NK-92 treated with Interleukin-12 subunit alpha and Interleukin-12 subunit beta, amount 100 ng/mL, for 24 hours (cell line): ENCODE data around the gene DUSP28.
"Not testable (repeated sequence)": the region's sequence is repeated elsewhere in the genome, so short reads cannot be mapped to it uniquely, and the experiment has no call there.

Experiments used
- DNase-seq: peaks from one replicate; lab custom pipeline; 2025; lab: John Stamatoyannopoulos, UW

The DUSP28 gene, protein sequence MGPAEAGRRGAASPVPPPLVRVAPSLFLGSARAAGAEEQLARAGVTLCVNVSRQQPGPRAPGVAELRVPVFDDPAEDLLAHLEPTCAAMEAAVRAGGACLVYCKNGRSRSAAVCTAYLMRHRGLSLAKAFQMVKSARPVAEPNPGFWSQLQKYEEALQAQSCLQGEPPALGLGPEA

DNA sequence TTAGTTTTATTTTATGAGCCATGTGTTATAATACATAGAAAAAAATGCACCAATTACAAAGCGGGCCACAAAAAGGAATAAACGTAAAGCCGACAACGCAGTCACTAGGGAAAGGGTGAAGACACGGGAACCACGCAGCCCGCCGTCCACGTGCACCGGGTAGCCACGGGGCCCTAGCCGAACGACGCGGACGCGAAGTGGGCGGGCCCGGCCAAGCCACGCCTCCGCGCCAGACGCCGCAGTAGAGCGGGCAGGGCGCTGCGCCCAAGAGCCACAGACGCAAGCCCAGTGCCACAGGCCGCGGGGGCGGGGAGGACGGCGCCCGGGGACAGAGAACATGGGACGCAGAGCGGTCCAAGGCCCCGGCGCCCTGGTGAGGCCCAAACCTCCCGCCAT lies at the start of gene DUSP28:
Gene DUSP28, plus strand, starts transcription at position 274 of the 396 bp plus-strand sequence. CDS start 328 bp downstream, outside the sequence.
- peak; percentile 86 for DNase-seq

DNA sequence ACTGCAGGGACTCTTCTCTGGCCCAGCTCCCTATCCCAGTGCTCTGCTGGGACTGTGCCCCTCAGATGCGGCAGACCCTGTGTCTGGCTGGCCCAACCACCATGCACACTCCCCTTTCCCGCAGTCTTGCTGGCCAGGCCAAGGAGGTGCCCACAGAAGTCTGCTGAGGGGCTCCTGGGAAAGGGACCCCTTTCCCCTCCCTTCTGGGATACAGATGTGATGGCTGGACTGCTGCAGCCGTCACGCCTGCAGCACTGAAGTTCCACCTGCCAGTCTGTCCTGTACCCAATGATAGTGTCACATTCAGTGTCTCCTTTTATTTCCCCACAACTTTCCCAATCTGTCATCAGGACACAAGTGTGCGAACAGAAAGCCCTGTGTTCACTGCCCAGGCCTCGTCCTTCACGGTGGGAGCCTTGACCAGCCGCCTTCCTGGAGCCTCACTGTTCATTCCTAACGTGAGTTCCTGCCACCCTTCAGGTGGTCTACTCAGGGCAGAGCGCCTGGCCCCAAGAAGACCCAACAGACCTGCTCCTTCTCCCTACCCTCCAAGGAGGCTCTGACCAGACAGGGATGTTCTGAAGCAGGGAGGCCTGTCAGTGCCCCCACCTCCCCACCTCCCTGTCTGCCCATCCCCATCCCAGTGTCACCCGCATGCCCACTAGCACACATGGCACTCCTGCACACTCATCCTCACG lies 49.5 kb upstream of the DUSP28 start:
- no peak for DNase-seq

DNA sequence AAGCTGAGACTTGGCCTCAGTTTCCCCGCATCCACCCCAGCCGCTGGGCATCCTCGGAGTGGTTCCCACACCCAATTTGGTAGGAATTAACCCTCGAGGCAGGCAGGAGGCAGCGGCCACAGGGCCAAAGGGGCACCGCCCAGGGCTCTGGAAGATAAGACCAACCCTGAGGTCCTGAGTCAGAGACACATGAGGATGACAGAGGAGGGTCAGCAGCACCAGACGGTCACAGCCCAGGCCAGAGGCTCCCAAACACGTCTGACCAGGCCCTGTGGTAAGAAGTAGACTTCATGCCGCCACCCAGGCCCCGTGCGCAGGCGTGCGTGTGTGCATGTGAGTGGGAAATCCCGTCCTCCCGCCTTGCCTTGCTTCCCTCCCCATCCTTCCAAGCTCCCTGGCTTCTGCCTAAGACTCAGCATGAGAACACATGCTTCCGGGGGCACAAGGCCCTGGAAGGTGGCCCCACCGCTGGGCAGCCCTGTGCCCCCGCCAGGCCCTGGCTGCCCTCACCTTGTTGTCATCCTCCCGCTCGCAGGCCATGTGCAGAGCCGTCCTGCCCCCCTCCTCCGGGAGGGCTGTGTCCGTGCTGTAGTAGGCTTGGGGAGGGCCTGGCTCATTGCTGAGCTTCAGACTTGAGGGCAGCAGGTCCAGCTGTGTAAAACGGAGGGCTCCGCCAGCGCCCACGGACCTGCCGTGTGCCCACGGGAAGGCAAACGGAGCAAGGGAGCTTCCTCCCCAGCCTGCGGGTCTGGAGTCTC lies 48.6 kb upstream of the DUSP28 start:
- DNase-seq, result no peak

DNA sequence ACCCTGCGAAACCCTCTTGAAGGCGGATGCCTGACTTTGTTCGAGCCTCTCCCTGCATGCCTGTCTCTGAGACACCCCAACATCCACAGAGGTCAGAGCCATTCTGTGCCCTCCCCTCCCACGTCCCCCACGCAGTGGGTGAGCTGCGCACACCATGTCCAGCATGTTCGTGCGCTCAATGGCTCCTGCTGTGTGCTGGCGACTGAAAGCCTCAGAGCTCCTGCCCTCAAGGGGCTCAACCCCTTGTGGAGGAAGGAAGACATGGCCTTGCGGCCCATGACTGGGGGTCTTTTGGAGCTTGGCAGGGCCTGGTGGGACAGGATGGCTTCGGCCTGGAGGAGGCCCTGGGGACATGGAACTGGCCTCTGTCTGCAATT lies 48.1 kb upstream of the DUSP28 start:
- no peak for DNase-seq

DNA sequence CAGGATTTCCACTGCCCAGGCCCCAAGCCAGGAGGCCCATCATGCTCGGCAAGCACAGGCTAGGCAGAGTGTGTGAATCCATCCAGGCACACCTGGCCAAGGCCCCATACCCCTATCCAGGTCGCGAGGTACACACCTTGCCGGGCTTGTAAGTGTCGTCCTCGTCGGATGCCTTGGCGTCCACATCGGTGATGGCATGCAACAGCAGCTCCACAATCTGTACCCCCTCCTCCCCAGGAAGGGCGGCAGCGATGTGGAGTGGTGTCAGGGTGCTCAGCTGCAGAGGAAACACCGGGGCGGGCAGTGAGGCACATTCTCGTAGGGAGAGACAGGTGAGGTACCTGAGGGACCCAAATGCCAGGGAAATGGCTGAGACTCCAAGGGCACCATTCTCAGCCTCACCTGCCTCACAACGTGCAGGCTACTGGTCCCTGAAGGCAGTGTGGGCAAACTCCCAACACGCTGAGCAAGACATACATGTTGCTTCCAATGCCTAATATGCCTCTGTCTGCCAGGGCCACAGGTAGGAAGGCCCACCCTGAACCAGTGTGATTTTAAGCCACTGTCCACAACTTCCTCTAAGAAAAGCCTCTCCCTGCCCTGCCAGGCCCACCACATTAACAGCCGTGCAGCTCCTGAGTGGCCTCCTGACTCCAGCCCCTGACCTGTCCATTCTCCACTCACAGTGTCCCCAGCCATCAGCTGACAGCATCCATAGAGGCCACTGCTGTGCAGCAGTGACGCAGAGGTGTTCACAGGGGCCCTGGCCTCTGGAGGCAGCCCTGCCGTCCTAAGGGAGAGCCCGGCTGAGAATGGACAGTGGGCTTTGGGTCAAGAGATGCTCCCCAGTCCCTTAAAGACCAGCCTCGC lies 47.3 kb upstream of the DUSP28 start:
- no peak for DNase-seq

DNA sequence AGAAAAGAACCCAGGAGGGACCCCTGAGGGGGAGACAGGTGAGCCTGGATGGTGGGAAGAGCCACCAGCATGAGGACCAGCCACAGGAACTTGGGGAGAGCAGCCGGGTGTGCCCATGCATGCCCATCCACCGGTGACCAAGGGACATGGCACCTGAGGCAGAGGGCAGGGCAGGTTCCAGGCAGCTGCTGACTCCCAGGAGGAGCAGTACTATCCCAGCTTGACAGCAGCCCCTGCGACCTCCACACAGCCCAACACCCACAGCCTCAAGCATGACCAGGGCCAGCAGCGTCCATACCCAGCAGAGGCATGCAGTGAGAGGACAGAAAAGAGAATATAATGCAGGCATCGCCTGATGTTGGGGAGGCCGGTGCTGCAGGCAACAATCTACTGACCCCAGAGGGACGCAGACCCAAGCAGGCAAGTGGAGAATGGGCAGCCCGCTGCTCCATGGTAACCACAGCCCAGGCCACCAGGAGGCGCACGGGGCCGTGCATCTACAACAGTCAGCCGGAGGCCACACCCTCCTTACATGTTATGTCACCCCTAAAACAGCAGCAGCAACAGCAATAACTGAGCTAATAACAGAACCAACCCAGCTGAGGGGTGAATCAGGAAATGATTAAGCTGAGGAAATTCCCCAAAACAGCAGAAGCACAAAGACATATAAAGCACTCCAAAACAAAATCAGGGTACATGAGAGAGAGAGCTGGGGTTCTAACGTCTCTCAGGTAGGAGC lies 46.4 kb upstream of the DUSP28 start:
- DNase-seq, result peak; percentile 77

DNA sequence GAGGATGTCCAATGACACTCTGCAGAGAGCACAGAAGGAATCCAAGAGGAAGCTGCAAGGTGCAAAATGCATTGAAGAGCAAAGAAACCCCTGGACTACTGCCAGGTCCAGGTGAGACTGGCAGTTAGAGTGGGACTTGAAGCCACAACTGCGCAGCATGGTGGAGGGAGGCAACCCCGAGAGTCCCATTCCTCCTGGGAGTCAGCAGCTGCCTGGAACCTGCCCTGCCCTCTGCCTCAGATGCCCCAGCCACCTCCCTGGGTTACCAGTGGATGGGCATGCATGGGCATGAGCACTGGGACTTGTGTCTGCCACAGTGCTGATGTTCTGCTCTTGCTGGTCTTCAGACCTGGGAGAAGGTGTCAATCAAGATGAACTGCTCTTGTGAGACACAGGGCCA lies 45.5 kb upstream of the DUSP28 start:
- no peak for DNase-seq

DNA sequence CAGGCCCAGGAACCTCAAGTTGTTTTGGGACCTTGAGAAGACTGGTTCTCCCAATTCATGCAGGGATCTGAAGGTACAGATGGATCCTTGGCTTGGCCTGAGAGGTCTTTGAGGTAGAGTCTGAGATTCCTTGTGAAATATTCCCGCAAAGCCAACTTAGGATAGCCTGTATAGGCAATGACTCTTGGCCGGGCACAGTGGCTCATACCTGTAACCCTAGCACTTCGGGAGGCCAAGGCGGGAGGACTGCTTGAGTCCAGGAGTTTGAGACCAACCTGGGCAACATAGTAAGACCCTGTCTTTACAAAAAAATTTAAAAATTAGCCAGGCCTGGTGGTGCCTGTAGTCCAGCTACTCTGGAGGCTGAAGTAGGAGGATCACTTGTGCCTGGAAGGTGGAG lies 42.8 kb upstream of the DUSP28 start:
- no peak for DNase-seq

DNA sequence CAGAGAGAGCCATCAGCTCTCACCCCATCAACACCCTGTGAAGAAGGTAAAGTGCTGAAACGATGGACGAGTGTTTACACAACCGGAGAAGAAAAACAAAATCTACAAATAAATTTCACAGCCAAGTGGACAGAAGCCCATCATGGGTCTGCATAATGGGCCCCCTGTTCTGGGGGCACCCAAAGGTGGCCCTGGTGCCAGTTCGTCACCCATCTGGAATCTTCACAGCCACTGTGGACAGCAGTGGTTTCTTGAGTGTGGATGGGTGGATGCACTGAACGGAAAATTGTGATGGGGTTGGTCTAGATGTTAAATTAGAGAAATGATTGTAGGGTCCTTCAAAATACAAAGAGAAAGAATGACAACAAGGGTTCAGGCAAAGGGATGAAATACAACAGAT lies 41.2 kb upstream of the DUSP28 start:
- no peak for DNase-seq

DNA sequence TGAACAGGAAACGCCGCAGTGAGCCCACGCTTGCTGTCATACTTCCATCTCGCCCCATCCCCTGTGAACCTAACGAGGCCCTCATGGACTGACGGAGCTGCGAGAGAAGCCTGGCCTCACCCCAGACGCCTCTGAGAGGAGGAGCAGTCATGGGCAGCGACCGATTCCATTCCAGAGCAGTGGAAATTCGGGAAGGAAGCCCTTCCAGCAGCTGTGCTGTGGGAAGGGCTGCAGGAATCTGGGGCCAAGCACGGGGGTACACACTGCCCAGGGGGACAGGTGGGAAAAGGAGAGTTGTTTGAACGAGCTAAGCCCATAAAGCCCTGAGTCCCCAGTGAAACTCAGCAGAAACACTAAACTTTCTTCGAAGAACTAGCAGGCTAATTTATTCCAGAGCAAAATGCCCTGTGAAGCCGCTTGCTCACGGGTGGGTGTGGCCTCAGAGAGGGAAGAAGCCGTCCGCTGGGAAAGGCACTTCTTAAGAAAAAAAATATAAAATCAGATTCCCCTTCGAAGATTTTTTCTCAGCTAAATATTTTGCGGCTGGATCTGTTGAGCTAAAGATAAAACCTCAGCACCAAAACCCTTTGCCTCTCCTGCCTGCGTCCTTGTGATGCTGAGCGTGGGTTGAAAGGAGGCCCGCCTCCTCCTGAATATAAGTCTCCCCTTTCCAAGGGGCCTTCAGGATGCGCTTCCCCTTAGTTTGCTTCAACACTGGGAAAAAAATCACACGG lies 40.6 kb upstream of the DUSP28 start:
- no peak for DNase-seq

DNA sequence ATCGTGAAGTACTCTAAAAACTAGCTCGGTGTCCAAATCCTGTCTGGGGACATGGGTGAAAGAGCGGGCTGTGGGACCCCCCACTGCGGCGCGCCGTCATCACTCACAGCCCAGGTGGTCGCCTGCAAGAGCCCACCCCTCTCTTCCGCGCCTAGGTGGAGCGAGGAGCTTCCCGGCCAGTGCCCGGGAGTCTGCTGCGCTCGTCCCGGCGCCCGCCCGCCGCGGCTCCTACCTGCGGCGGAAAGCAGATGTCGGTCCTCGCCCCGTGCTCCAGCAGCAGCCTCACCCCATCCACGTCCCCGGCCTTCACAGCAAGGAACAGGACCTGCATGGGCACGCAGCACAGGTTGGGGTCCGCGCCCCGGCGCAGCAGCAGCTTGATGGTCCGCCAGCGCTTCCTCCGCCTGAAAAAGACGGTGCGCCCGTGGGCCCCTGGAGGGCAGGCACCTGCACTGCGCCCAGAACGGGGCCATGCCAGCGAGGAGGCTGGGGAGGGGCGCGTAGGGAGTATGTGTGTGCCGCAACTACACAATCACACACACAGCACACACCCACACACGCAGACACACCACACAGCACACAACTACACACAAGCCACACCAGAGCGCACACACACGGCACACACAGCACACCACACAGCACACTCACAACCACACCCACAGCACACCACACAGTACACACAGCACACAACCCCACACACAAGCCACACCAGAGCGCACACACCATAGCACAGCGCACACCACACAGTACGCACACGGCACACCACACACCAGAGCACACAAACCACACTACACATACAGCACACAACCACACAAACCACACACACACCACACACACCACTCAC lies 39.8 kb upstream of the DUSP28 start:
- DNase-seq, result no peak

DNA sequence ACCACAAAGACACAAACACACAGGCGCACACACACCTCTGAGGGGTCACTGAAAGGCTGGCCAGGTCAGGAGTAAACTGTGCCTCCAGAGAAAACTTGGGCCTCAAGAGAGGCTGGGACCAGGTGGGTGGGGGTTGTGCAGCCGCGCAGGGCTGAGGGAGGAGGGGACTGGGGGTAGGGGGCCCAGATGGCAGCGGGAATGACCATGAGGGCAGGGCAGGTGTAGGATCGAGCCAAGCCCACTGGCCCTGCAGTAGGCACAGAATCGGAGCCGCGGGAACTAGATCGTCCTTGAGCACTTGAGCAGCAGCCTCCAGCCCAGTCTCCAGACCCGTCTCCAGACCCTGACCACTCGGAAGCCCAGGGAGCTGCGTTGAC lies 39.2 kb upstream of the DUSP28 start:
- no peak for DNase-seq

DNA sequence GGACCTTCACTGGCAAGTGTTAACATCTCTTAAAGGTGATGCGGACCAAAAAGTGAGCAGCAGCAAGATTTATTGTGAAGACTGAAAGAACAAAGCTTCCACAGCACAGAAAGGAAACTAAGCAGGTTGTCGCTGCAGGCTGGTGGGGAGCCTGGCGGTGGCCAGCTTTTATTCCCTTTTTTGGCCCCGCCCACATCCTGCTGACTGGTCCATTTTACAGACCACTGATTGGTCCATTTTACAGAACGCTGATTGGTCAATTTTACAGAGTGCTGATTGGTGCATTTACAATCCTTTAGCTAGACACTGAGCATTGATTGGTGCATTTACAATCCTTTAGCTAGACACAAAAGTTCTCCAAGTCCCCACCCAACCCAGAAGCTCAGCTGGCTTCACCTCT lies 38.3 kb upstream of the DUSP28 start:
- not testable (repeated sequence) for DNase-seq

DNA sequence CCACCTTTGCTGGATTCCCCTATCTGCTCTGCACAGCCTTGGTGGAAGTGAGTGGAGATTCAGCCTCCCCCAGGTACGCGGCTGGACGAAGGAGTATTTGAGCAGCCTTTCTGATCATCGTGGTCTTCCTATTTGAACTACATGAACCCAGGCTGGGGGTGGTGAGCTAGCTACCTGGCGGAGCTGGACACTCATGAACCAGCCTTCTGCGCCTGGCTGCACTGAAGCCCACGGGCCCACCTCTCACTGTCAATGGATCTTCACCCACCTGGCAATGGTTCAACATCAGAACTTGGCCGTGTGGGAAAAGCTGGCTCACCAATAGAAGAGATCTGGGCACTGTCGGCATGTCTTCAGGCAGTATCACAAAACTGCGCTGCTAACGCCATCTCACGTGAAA lies 37.8 kb upstream of the DUSP28 start:
- no peak for DNase-seq

DNA sequence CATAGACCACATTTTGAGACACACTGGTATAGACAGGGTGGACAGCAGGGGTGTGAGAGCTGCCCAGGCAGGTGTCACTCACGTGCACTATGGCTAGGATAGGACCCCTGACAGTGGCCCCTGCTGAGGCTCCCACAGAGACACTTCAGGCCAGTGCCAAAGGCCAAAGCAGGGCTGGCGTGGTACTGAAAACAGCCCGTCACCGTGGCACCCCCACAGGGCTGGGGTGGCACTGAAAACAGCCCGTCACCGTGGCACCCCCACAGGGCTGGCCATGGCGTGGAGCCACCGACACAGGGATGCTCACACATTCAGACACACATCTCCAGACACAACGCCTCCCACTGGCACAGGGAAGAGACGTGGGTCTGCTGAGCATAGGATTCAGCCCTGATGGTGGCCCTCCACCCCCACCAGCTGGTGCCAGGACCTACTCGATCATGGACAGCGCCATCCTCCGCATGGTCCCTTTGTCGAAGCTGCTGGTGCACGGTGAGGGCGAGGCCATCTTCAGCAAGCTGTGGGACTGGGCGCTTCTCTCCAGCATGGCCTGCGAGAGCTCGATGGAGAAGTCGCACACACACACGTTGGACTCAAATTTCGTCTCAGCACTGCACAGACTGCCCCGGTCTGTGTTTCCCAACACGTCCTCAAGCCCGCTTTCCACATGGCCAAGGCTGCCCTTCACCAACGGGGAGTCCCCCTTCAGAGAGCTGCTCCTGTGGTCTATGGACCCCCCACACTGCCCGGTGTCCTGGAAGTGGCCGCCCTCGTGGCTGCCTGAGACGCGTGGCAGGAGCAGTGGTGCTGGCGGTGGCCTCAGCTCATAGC lies 36.5 kb upstream of the DUSP28 start:
- DNase-seq, result no peak

DNA sequence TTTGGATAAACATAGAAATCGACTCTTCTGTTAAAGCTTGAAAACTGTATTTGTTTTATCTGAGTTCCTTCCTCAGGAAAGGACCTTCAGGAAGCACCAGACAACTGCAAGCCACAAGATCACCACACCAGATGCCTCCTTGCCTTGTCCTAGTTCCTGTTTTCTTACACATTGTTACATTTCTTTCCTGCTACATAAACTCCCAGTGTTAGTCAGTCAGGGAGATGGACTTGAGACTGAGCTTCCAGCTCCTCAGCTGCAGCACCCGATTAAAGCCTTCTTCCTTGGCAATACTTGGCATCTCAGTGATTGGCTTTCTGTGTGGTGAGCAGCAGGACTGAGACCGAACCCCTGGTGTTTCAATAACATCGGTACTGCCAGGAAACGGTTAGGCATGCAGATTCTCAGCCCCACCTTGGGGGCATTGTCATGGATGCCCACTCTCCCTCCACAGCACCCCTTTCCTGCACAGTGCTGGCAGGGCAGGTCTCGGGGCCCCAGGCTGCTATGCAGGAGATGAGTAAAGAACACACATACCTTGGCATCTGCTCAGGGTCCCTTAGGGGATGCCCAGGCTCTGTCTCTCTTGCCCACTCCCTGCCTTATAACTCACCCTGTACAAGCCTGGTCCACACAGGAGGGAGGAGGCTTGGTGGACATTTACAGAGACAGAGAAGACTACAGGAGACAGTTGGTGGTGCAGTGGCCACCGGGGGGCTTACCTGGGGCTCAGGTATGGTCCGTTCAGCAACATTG lies 35.0 kb upstream of the DUSP28 start:
- DNase-seq, result no peak

DNA sequence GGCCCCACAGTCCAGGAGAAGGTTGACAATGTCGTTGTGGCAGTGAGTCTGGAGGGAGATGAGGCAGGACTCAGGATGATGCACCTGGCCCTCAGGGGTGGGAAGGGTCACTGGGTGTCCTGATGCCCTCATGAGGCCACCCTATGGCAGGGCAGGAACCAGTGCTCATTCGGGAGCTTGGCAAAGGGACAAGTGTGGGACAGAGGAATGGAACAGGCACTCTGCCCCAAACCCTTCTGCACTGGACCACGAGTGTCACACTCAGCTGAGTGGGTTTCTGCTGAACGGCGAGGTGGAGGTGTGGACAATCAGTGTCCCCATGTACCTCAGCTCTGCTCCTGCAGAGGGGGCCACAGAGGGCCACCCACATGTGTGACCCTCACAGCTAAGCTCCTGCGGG lies 34.4 kb upstream of the DUSP28 start:
- no peak for DNase-seq

DNA sequence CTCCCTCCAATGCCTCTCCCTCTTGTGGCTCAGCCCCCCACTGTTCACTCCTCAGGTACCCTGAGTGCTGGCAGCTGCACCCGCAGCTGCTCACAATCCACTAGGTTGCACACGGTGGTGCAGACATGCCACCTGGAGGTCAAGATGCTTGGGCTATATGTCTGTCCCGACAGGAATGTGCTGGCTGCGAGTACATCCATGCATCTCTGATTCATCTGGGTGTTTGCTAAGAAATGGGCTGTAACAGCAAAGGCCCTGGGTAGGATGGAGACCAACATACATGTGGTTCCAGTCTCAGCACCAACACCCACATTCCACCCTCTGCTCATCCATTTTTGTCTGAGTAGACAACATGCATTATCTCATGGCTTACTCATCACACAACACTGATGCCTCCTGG lies 33.6 kb upstream of the DUSP28 start:
- no peak for DNase-seq
